HCT116 (cell line): ENCODE results near the gene COL3A1.

Source experiments
- CTCF ChIP-seq, 3 experiments: fragments of 200-600 bp in 1 of 3; sonication (generic) in 1 of 3; IDR thresholded peaks in 2 of 3; conservative IDR thresholded peaks in 1 of 3; 2 replicates each; pipeline ENCODE4 v1.5.1; 2012 to 2017; ENCODE audit warnings: low read depth in 2 of 3, low read length in 2 of 3, antibody characterized with exemption in 1 of 3, borderline replicate concordance in 1 of 3, control low read depth in 1 of 3, mild to moderate bottlenecking in 1 of 3, mixed read lengths in 1 of 3, mixed run types in 1 of 3, moderate library complexity in 1 of 3; ENCODE audit not compliant: insufficient read depth in 1 of 3
- TF ChIP-seq, protein P1 (sequence below): IDR thresholded peaks from 2 replicates; pipeline ENCODE4 v1.6.1; 2012

DNA sequence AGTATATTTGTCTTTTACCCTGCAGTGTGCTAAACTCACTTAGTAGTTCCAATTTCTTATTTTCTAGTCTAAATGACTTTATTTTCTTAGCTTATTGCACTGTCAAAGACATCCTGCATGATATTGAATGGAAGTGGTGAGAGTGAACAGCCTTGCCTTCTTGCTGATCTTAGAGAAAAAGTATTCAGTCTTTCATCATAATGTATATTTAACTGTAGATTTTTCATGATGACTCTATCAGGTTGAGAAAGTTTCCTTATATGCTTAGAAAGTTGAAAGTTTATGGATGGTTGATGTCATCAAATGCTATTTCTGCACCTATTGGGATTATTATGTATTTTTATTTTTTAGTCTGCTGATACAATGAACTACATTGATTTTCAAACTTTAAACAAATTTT lies 21.3 kb upstream of the COL3A1 start:
- TF ChIP-seq, protein P1, sequence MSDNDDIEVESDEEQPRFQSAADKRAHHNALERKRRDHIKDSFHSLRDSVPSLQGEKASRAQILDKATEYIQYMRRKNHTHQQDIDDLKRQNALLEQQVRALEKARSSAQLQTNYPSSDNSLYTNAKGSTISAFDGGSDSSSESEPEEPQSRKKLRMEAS: no peak
- no peak for TF ChIP-seq CTCF (IDR thresholded peaks at IDR 0.05 in 2 of 3, conservative IDR thresholded peaks at IDR 0.05 in 1 of 3; ENCODE audit: borderline replicate concordance in 1 of 3, insufficient read depth in 1 of 3, low read depth in 2 of 3, low read length in 2 of 3)
